A549 (cell line): ENCODE data around the gene ASB13. TPM values are rescaled to one million over a fixed set of nuclear protein-coding genes. Genes with fewer than 3 reads are reported as not detected.

Source experiments
- ATAC-seq, 2 experiments: fragments of 200-7000 bp in 1 of 2; fragments of >200 bp in 1 of 2; cut with Nextera tagmentation in 1 of 2; cut with Tn5 transposase in 1 of 2; 3 replicates each; pipeline versions ENCODE4 v1.8.0 to v1.9.1; 2018 to 2020; ENCODE audit warnings: mild to moderate bottlenecking in 1 of 2, moderate library complexity in 1 of 2
- CTCF ChIA-PET: fragments of 300-600 bp; sonication (Branson Sonifier 250); formaldehyde crosslinking; extraction: SDS; loops from one replicate; lab custom pipeline; 2021; ENCODE audit warnings: antibody characterized with exemption, inconsistent platforms; lab: Yijun Ruan, JAX
- POLR2A ChIA-PET: fragments of 350-600 bp; formaldehyde crosslinking; extraction: SDS; loops from one replicate; lab custom pipeline; 2021; ENCODE audit warnings: antibody characterized with exemption, inconsistent platforms; lab: Yijun Ruan, JAX
- DNase-seq, 2 experiments: peaks; one replicate each; pipeline versions ENCODE4 v3.0.0 to v3.0.0-alpha.2; 2011 to 2016; ENCODE audit warnings: low read depth in 1 of 2, low spot score in 1 of 2
- FAIRE-seq: peaks from 2 replicates; lab custom pipeline; 2011; peaks lifted over from hg19 to GRCh38; lab: Jason Lieb, UNC
- H3K27ac ChIP-seq, 2 experiments: fragments of >200 bp; sonication (Bioruptor Twin); formaldehyde crosslinking; 3 replicates each; pipeline ENCODE4 v1.5.1; 2016 to 2017
- H3K4me1 ChIP-seq: fragments of >200 bp; sonication (Bioruptor Twin); formaldehyde crosslinking; 3 replicates; pipeline ENCODE4 v1.6.1; 2016
- H3K4me2 ChIP-seq: fragments of >200 bp; sonication (Bioruptor Twin); formaldehyde crosslinking; 3 replicates; pipeline ENCODE4 v1.6.1; 2016
- H3K4me3 ChIP-seq: fragments of >200 bp; sonication (Bioruptor Twin); formaldehyde crosslinking; 3 replicates; pipeline ENCODE4 v1.5.1; 2016
- H3K9me3 ChIP-seq: fragments of >200 bp; sonication (Bioruptor Twin); formaldehyde crosslinking; 3 replicates; pipeline ENCODE4 v1.6.1; 2016
- CEBPB ChIP-seq, 2 experiments: fragments of >200 bp in 1 of 2; sonication (Bioruptor Twin) in 1 of 2; formaldehyde crosslinking in 1 of 2; IDR thresholded peaks; 2 replicates each; pipeline ENCODE4 v1.6.1; 2012 to 2016
- FOSL2 ChIP-seq, 2 experiments: fragments of 450-650 bp in 1 of 2; fragments of >200 bp in 1 of 2; sonication (Bioruptor Twin) in 1 of 2; formaldehyde crosslinking; IDR thresholded peaks; 2 replicates each; pipeline versions ENCODE4 v1.5.0 to v1.6.1; 2016 to 2020; ENCODE audit warnings: mild to moderate bottlenecking in 1 of 2, moderate library complexity in 1 of 2
- FOXS1 ChIP-seq: fragments of 250-450 bp; sonication (Bioruptor Pico); IDR thresholded peaks from 2 replicates; pipeline ENCODE4 v1.5.0; 2020; ENCODE audit warnings: mild to moderate bottlenecking, moderate library complexity
- HOXB13 ChIP-seq: fragments of 250-450 bp; sonication (Bioruptor Pico); IDR thresholded peaks from 2 replicates; pipeline ENCODE4 v1.5.0; 2020; ENCODE audit warnings: low read depth, mild to moderate bottlenecking, moderate library complexity
- KDM1A ChIP-seq: fragments of 200-600 bp; sonication (generic); IDR thresholded peaks from 2 replicates; pipeline ENCODE4 v1.6.1; 2016; ENCODE audit warnings: low read depth, mild to moderate bottlenecking
- KDM5A ChIP-seq: fragments of 200-600 bp; sonication (generic); IDR thresholded peaks from 2 replicates; pipeline ENCODE4 v1.6.1; 2016; ENCODE audit warnings: antibody characterized with exemption, mild to moderate bottlenecking
- MAFK ChIP-seq: fragments of 450-650 bp; IDR thresholded peaks from 2 replicates; pipeline ENCODE4 v1.6.1; 2014; ENCODE audit not compliant: partially characterized antibody
- PHF8 ChIP-seq: fragments of 200-600 bp; sonication (generic); IDR thresholded peaks from 2 replicates; pipeline ENCODE4 v1.6.1; 2016; ENCODE audit warnings: low read depth, mild to moderate bottlenecking, antibody characterized with exemption, moderate library complexity, borderline replicate concordance
- POLR2AphosphoS2 ChIP-seq: conservative IDR thresholded peaks from 2 replicates; pipeline ENCODE4 v1.6.1; 2012; ENCODE audit warnings: low read length, improper control_type of control experiment, inconsistent platforms
- RARB ChIP-seq: fragments of 250-450 bp; sonication (Bioruptor Pico); IDR thresholded peaks from 2 replicates; pipeline ENCODE4 v1.8.0; 2021; ENCODE audit warnings: mild to moderate bottlenecking, moderate library complexity
- RNF2 ChIP-seq: fragments of 200-600 bp; sonication (generic); IDR thresholded peaks from 2 replicates; pipeline ENCODE4 v1.6.1; 2016; ENCODE audit warnings: low read depth, mild to moderate bottlenecking, antibody characterized with exemption, moderate library complexity, borderline replicate concordance
- ZNF302 ChIP-seq: fragments of 250-450 bp; sonication (Bioruptor Pico); IDR thresholded peaks from 2 replicates; pipeline ENCODE4 v1.9.0; 2021; ENCODE audit warnings: inconsistent platforms, mild to moderate bottlenecking, moderate library complexity
- WGBS: methylation state at CpG from one replicate; pipeline ENCODE4 v1.1.6; 2017; ENCODE audit errors: missing lambda C conversion rate; 5-methylcytosine and 5-hydroxymethylcytosine counted together
- polyA plus RNA-seq, 4 experiments: library from polyadenylated mRNA; depleted of rRNA in 3 of 4; stranded (reverse); fragments of >200 nt; fragmentation: RNase III in 1 of 4; extraction: RNeasy Plus Mini Kit Qiagen cat#74134 plus additional on column Dnase treatment in 1 of 4; gene quantifications; 2 replicates in 3 of 4; 3 replicates in 1 of 4; pipeline ENCODE4 v1.2.3, GENCODE V29; 2011 to 2017
- TF ChIP-seq, protein P1 (sequence below): fragments of 200-600 bp; sonication (generic); IDR thresholded peaks from 2 replicates; pipeline ENCODE4 v1.6.1; 2016; ENCODE audit warnings: antibody characterized with exemption, mild to moderate bottlenecking, moderate library complexity
- TF ChIP-seq, protein P2 (sequence below): fragments of >200 bp; sonication (Bioruptor Twin); formaldehyde crosslinking; IDR thresholded peaks from 3 replicates; pipeline ENCODE4 v1.6.1; 2016

The ASB13 gene
- polyA plus RNA-seq, 2 of the 4 experiments (the other 2 are of a cell fraction), result 10.9 to 12.9 TPM

- Histone ChIP-seq H3K4me1 (peaks cover 16% of the 10 kb centered on the region; the same call in 2 of the 3 replicates), H3K27ac (no peak overlapping the region), H3K4me3 (no peak overlapping the region), H3K4me2 (no peak overlapping the region), H3K9me3 (peaks cover 4% of the 10 kb centered on the region; the same call in 1 of the 3 replicates)
- DNase-seq, result no peak
- no peak for FAIRE-seq
- POLR2A ChIA-PET, result no interaction called here
- 74% methylated on average over 3 of the region's 3 CpGs for WGBS
- CTCF ChIA-PET, result interaction anchor here (1.0 kb wide), 2 partner anchors 9 to 54 kb away, joined by 3 read pairs; no protein-coding TSS in a partner anchor
- no peak for ATAC-seq
- no peak for TF ChIP-seq FOXS1 (CRISPR knock-in tag)
- TF ChIP-seq RNF2, result no peak
- TF ChIP-seq RARB (CRISPR knock-in tag), result no peak
These were observed 16.7 kb upstream of the ASB13 start for GRCh38 chr10:5683065-5683464.

- CTCF ChIA-PET, result interaction anchor here (0.6 to 1.8 kb wide), 5 partner anchors 12 to 1231 kb away, joined by 3 to 7 read pairs (median 3); no protein-coding TSS in a partner anchor
- no peak overlapping the region for H3K27ac ChIP-seq
- H3K4me2 ChIP-seq, result no peak overlapping the region
- H3K9me3 ChIP-seq, result peaks cover 4% of the 10 kb centered on the region; the same call in 1 of the 3 replicates
- H3K4me3 ChIP-seq, result no peak overlapping the region
- peaks cover 10% of the 10 kb centered on the region; the same call in 2 of the 3 replicates for H3K4me1 ChIP-seq
- WGBS, result 46% methylated on average over 5 of the region's 5 CpGs
- DNase-seq (no peak), FAIRE-seq (no peak), ATAC-seq (no peak)
- POLR2A ChIA-PET, result no interaction called here
- TF ChIP-seq, protein P1, sequence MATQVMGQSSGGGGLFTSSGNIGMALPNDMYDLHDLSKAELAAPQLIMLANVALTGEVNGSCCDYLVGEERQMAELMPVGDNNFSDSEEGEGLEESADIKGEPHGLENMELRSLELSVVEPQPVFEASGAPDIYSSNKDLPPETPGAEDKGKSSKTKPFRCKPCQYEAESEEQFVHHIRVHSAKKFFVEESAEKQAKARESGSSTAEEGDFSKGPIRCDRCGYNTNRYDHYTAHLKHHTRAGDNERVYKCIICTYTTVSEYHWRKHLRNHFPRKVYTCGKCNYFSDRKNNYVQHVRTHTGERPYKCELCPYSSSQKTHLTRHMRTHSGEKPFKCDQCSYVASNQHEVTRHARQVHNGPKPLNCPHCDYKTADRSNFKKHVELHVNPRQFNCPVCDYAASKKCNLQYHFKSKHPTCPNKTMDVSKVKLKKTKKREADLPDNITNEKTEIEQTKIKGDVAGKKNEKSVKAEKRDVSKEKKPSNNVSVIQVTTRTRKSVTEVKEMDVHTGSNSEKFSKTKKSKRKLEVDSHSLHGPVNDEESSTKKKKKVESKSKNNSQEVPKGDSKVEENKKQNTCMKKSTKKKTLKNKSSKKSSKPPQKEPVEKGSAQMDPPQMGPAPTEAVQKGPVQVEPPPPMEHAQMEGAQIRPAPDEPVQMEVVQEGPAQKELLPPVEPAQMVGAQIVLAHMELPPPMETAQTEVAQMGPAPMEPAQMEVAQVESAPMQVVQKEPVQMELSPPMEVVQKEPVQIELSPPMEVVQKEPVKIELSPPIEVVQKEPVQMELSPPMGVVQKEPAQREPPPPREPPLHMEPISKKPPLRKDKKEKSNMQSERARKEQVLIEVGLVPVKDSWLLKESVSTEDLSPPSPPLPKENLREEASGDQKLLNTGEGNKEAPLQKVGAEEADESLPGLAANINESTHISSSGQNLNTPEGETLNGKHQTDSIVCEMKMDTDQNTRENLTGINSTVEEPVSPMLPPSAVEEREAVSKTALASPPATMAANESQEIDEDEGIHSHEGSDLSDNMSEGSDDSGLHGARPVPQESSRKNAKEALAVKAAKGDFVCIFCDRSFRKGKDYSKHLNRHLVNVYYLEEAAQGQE, result no peak
- TF ChIP-seq KDM5A, result no peak
- no peak for TF ChIP-seq KDM1A
- TF ChIP-seq, protein P2, sequence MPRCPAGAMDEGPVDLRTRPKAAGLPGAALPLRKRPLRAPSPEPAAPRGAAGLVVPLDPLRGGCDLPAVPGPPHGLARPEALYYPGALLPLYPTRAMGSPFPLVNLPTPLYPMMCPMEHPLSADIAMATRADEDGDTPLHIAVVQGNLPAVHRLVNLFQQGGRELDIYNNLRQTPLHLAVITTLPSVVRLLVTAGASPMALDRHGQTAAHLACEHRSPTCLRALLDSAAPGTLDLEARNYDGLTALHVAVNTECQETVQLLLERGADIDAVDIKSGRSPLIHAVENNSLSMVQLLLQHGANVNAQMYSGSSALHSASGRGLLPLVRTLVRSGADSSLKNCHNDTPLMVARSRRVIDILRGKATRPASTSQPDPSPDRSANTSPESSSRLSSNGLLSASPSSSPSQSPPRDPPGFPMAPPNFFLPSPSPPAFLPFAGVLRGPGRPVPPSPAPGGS, result no peak
- no peak for TF ChIP-seq MAFK
- no peak for TF ChIP-seq POLR2AphosphoS2
- TF ChIP-seq PHF8, result no peak
- TF ChIP-seq CEBPB (IDR thresholded peaks at IDR 0.05), result no peak
- TF ChIP-seq HOXB13, result no peak
These were observed 15.5 kb upstream of the ASB13 start for GRCh38 chr10:5681930-5682329.

GRCh38 chr10:5679606-5680005 is 13.2 kb upstream of the ASB13 start:
- H3K4me3 ChIP-seq, result no peak overlapping the region
- WGBS, result 63% methylated on average over 2 of the region's 2 CpGs
- H3K4me2 ChIP-seq, result no peak overlapping the region
- H3K9me3 ChIP-seq, result peaks cover 4% of the 10 kb centered on the region; the same call in 1 of the 3 replicates
- DNase-seq (no peak), ATAC-seq (no peak), FAIRE-seq (peak; percentile 43)
- ChIA-PET POLR2A (no interaction called here), CTCF (interaction anchor here (1.0 to 1.6 kb wide), 2 partner anchors 11 to 57 kb away, joined by 3 to 6 read pairs; no protein-coding TSS in a partner anchor)
- no peak for TF ChIP-seq ZNF302 (CRISPR knock-in tag)
- no peak for TF ChIP-seq FOSL2 (IDR thresholded peaks at IDR 0.05)
- TF ChIP-seq FOSL2 (CRISPR knock-in tag; IDR thresholded peaks at IDR 0.05), result peak; percentile 34; the same call in 1 of the 2 replicates
- H3K4me1 ChIP-seq, result 0 out of 3 replicates have a peak, but pooled peaks cover 4% of the 10 kb centered on the region
- H3K27ac ChIP-seq, result no peak overlapping the region
